ENCODE measurements around the gene ADAM15. TPM values are rescaled to one million over a fixed set of nuclear protein-coding genes. Genes with fewer than 3 reads are reported as not detected.
A peak's percentile ranks its signal among the peaks of the same experiment; 100 is the strongest.

ADAM15 gene
- total RNA-seq, 2 experiments from 2014 or later, result 17.2 to 20.1 TPM

- DNase-seq (no peak), ATAC-seq (ENCODE audit: poor library complexity) (no peak)
- Histone ChIP-seq H3K9me3 (ENCODE audit: control insufficient read depth in 1 of 2, insufficient read depth in 1 of 2, low read length in 2 of 2) (no peaks in the 10 kb centered on the region), H3K27me3 (ENCODE audit: control insufficient read depth in 1 of 2, insufficient read depth in 2 of 2, low read length in 2 of 2) (no peaks in the 10 kb centered on the region), H3K27ac (ENCODE audit: low read depth in 1 of 2, low read length in 2 of 2) (no peak overlapping the region), H3K36me3 (ENCODE audit: insufficient read depth, low read length) (peaks cover 19% of the 10 kb centered on the region), H3K4me1 (ENCODE audit: insufficient read depth, low read length) (peaks cover 30% of the 10 kb centered on the region), H3K4me3 (ENCODE audit: low read length) (peak overlapping the region; percentile 49)
- H3K27me3 Mint-ChIP-seq, result no peaks in the 10 kb centered on the region
- ChIA-PET CTCF (interaction anchor here (0.5 to 2.6 kb wide), 9 partner anchors 8 to 134 kb away, joined by 3 to 14 read pairs (median 3); partner anchors contain the start of genes EFNA3 and PMVK), POLR2A (interaction anchor here (0.6 to 2.3 kb wide), 7 partner anchors 9 to 1376 kb away, joined by 3 to 11 read pairs (median 5); partner anchors contain the start of gene KRTCAP2)
- H3K27ac Mint-ChIP-seq, result no peak overlapping the region
- H3K4me1 Mint-ChIP-seq (ENCODE audit: low read depth), result peaks cover 30% of the 10 kb centered on the region
- no peak for TF ChIP-seq CTCF (IDR thresholded peaks at IDR 0.05)
- H3K9me3 Mint-ChIP-seq, result no peaks in the 10 kb centered on the region
- intact Hi-C loops (cut with DNase I, micrococcal nuclease), result loop anchor here in 1 of 2 experiments (2.0 kb wide), 1 partner anchor 15 kb away; no protein-coding TSS in a partner anchor
- peaks cover 12% of the 10 kb centered on the region for H3K36me3 Mint-ChIP-seq (ENCODE audit: low read depth)
- H3K4me3 Mint-ChIP-seq, result no peak overlapping the region
Measured at GRCh38 chr1:155070158-155070621, 19.1 kb downstream of the ADAM15 start.

GRCh38 chr1:155070721-155071569 lies 19.8 kb downstream of the ADAM15 start:
- peak overlapping the region; percentile 49 for H3K4me3 ChIP-seq (ENCODE audit: low read length)

More at GRCh38 chr1:155070721-155071569, 19.8 kb downstream of the ADAM15 start:
- no peaks in the 10 kb centered on the region for H3K27me3 Mint-ChIP-seq
- DNase-seq (peak; percentile 63 to 92 (median 78)), ATAC-seq (ENCODE audit: poor library complexity) (peak; percentile 99)
- intact Hi-C loops (cut with DNase I, micrococcal nuclease), result loop anchor here in 1 of 2 experiments (2.0 kb wide), 1 partner anchor 14 kb away; no protein-coding TSS in a partner anchor
- H3K9me3 ChIP-seq (ENCODE audit: control insufficient read depth in 1 of 2, insufficient read depth in 1 of 2, low read length in 2 of 2), result no peaks in the 10 kb centered on the region
- H3K4me1 ChIP-seq (ENCODE audit: insufficient read depth, low read length), result peaks cover 29% of the 10 kb centered on the region
- H3K27me3 ChIP-seq (ENCODE audit: control insufficient read depth in 1 of 2, insufficient read depth in 2 of 2, low read length in 2 of 2), result no peaks in the 10 kb centered on the region
- no peaks in the 10 kb centered on the region for H3K9me3 Mint-ChIP-seq
- H3K36me3 ChIP-seq (ENCODE audit: insufficient read depth, low read length), result peaks cover 19% of the 10 kb centered on the region
- H3K36me3 Mint-ChIP-seq (ENCODE audit: low read depth), result peaks cover 12% of the 10 kb centered on the region
- no peak overlapping the region for H3K27ac ChIP-seq (ENCODE audit: low read depth in 1 of 2, low read length in 2 of 2)
- CTCF ChIA-PET, result interaction anchor here (0.5 to 2.6 kb wide), 9 partner anchors 8 to 134 kb away, joined by 3 to 14 read pairs (median 3); partner anchors contain the start of genes EFNA3 and PMVK
- POLR2A ChIA-PET, result interaction anchor here (0.6 to 2.3 kb wide), 7 partner anchors 8 to 1375 kb away, joined by 3 to 11 read pairs (median 5); partner anchors contain the start of gene KRTCAP2
- no peak overlapping the region for H3K27ac Mint-ChIP-seq
- peaks cover 30% of the 10 kb centered on the region for H3K4me1 Mint-ChIP-seq (ENCODE audit: low read depth)
- H3K4me3 Mint-ChIP-seq, result peak overlapping the region; percentile 44
- TF ChIP-seq CTCF (IDR thresholded peaks at IDR 0.05), result peak; percentile 42

Data from CD4-positive, alpha-beta T cell (primary cell).